ENCODE results near the gene C1QTNF2. TPM values are rescaled to one million over a fixed set of nuclear protein-coding genes. Genes with fewer than 3 reads are reported as not detected.

C1QTNF2 gene
- total and polyA plus RNA-seq, 2 donors (not counting 1 experiment from before 2014, with no cell fraction given), result 2.3 TPM

GRCh38 chr5:160303690-160304089, 66.7 kb downstream of the C1QTNF2 start:
- Histone ChIP-seq H4K20me1 (ENCODE audit: control insufficient read depth, extremely low read depth, insufficient read depth, low read length) (no peaks in the 10 kb centered on the region), H3K4me2 (ENCODE audit: extremely low read depth, insufficient read depth, low read length) (no peak overlapping the region), H2AFZ (ENCODE audit: low read length) (no peak overlapping the region), H3K27me3 (ENCODE audit: control insufficient read depth, insufficient read depth, low read length) (no peaks in the 10 kb centered on the region), H3K9me3 (ENCODE audit: control insufficient read depth, insufficient read depth, low read depth, low read length) (no peaks in the 10 kb centered on the region), H3K9ac (ENCODE audit: insufficient read depth, low read length) (no peak overlapping the region), H3K4me3 (replicated peaks in 1 of 4; ENCODE audit: control extremely low read depth in 1 of 4, insufficient read depth in 1 of 4, low read depth in 3 of 4, low read length in 4 of 4) (no peak overlapping the region), H3K27ac (ENCODE audit: insufficient read depth, low read length) (no peak overlapping the region), H3K36me3 (ENCODE audit: control insufficient read depth, insufficient read depth, low read length) (no peaks in the 10 kb centered on the region), H3K79me2 (ENCODE audit: control insufficient read depth, insufficient read depth, low read length) (no peaks in the 10 kb centered on the region), H3K4me1 (ENCODE audit: control insufficient read depth, extremely low read depth, insufficient read depth, low read length) (no peaks in the 10 kb centered on the region)
- TF ChIP-seq CTCF (conservative IDR thresholded peaks at IDR 0.05 in 1 of 2, IDR thresholded peaks at IDR 0.05 in 1 of 2; ENCODE audit: low read depth in 1 of 2, low read length in 2 of 2) (no peak), EZH2 (IDR thresholded peaks at IDR 0.05; ENCODE audit: low read length, missing control alignments) (no peak)
- DNase-seq (ENCODE audit: low read depth in 2 of 2), result no peak

- H3K36me3 ChIP-seq (ENCODE audit: control insufficient read depth, insufficient read depth, low read length), result no peaks in the 10 kb centered on the region
- H3K9me3 ChIP-seq (ENCODE audit: control insufficient read depth, insufficient read depth, low read depth, low read length), result no peaks in the 10 kb centered on the region
- no peaks in the 10 kb centered on the region for H3K27me3 ChIP-seq (ENCODE audit: control insufficient read depth, insufficient read depth, low read length)
- TF ChIP-seq EZH2 (IDR thresholded peaks at IDR 0.05; ENCODE audit: low read length, missing control alignments), result no peak
- no peak overlapping the region for H3K9ac ChIP-seq (ENCODE audit: insufficient read depth, low read length)
- no peak overlapping the region for H3K4me3 ChIP-seq (replicated peaks in 1 of 4; ENCODE audit: control extremely low read depth in 1 of 4, insufficient read depth in 1 of 4, low read depth in 3 of 4, low read length in 4 of 4)
- H3K4me1 ChIP-seq (ENCODE audit: control insufficient read depth, extremely low read depth, insufficient read depth, low read length), result no peaks in the 10 kb centered on the region
- H3K79me2 ChIP-seq (ENCODE audit: control insufficient read depth, insufficient read depth, low read length), result no peaks in the 10 kb centered on the region
- H3K4me2 ChIP-seq (ENCODE audit: extremely low read depth, insufficient read depth, low read length), result no peak overlapping the region
- no peak overlapping the region for H3K27ac ChIP-seq (ENCODE audit: insufficient read depth, low read length)
- no peak overlapping the region for H2AFZ ChIP-seq (ENCODE audit: low read length)
- no peaks in the 10 kb centered on the region for H4K20me1 ChIP-seq (ENCODE audit: control insufficient read depth, extremely low read depth, insufficient read depth, low read length)
- DNase-seq (ENCODE audit: low read depth in 2 of 2), result no peak
Observed at GRCh38 chr5:160298189-160298588, 72.2 kb downstream of the C1QTNF2 start.

- H3K4me3 ChIP-seq (replicated peaks in 1 of 4; ENCODE audit: control extremely low read depth in 1 of 4, insufficient read depth in 1 of 4, low read depth in 3 of 4, low read length in 4 of 4), result no peak overlapping the region
- H3K36me3 ChIP-seq (ENCODE audit: control insufficient read depth, insufficient read depth, low read length), result no peaks in the 10 kb centered on the region
- no peak for DNase-seq (ENCODE audit: low read depth in 2 of 2)
- H3K27me3 ChIP-seq (ENCODE audit: control insufficient read depth, insufficient read depth, low read length), result no peaks in the 10 kb centered on the region
- H3K27ac ChIP-seq (ENCODE audit: insufficient read depth, low read length), result no peak overlapping the region
- H3K9me3 ChIP-seq (ENCODE audit: control insufficient read depth, insufficient read depth, low read depth, low read length), result no peaks in the 10 kb centered on the region
- H3K9ac ChIP-seq (ENCODE audit: insufficient read depth, low read length), result no peak overlapping the region
- H3K79me2 ChIP-seq (ENCODE audit: control insufficient read depth, insufficient read depth, low read length), result no peaks in the 10 kb centered on the region
- no peaks in the 10 kb centered on the region for H4K20me1 ChIP-seq (ENCODE audit: control insufficient read depth, extremely low read depth, insufficient read depth, low read length)
- H3K4me2 ChIP-seq (ENCODE audit: extremely low read depth, insufficient read depth, low read length), result no peak overlapping the region
- no peak overlapping the region for H2AFZ ChIP-seq (ENCODE audit: low read length)
- no peak for TF ChIP-seq EZH2 (IDR thresholded peaks at IDR 0.05; ENCODE audit: low read length, missing control alignments)
- no peaks in the 10 kb centered on the region for H3K4me1 ChIP-seq (ENCODE audit: control insufficient read depth, extremely low read depth, insufficient read depth, low read length)
Observed at GRCh38 chr5:160297776-160298175, 72.7 kb downstream of the C1QTNF2 start.

Other genes starting within 250 kb of the C1QTNF2 start
- not detected in 2 replicates for gene FABP6, start 141.1 kb downstream of the C1QTNF2 start, total RNA-seq
- gene FABP6, start 141.1 kb downstream of the C1QTNF2 start, polyA plus RNA-seq, result not detected in 2 replicates
- gene CCNJL, start 58.1 kb downstream of the C1QTNF2 start, total RNA-seq, result 0.26 TPM in 1 of 2 replicates, not detected in the other
- 0.68 and 0.73 TPM in 2 replicates for gene CCNJL, start 58.1 kb downstream of the C1QTNF2 start, polyA plus RNA-seq
- 4.9 and 5.3 TPM in 2 replicates for gene FAM200C, start 29.4 kb upstream of the C1QTNF2 start, total RNA-seq
- gene FAM200C, start 29.4 kb upstream of the C1QTNF2 start, polyA plus RNA-seq, result 1.8 and 4.0 TPM in 2 replicates
- 74.5 and 79.4 TPM in 2 replicates for gene SLU7, start 48.5 kb upstream of the C1QTNF2 start, total RNA-seq
- gene SLU7, start 48.5 kb upstream of the C1QTNF2 start, polyA plus RNA-seq, result 35.6 and 47.1 TPM in 2 replicates
- 17.5 and 77.5 TPM in 2 replicates for gene PTTG1, start 51.2 kb upstream of the C1QTNF2 start, total RNA-seq
- gene PTTG1, start 51.2 kb upstream of the C1QTNF2 start, polyA plus RNA-seq, result 108 and 363 TPM in 2 replicates